Measurements from ENCODE around the gene GSK3A. TPM values are rescaled to one million over a fixed set of nuclear protein-coding genes. Genes with fewer than 3 reads are reported as not detected.

Gene GSK3A
- total and polyA plus RNA-seq, 2 of the 4 experiments (the other 2 are of a cell fraction): 8.1 to 43.3 TPM

DNA sequence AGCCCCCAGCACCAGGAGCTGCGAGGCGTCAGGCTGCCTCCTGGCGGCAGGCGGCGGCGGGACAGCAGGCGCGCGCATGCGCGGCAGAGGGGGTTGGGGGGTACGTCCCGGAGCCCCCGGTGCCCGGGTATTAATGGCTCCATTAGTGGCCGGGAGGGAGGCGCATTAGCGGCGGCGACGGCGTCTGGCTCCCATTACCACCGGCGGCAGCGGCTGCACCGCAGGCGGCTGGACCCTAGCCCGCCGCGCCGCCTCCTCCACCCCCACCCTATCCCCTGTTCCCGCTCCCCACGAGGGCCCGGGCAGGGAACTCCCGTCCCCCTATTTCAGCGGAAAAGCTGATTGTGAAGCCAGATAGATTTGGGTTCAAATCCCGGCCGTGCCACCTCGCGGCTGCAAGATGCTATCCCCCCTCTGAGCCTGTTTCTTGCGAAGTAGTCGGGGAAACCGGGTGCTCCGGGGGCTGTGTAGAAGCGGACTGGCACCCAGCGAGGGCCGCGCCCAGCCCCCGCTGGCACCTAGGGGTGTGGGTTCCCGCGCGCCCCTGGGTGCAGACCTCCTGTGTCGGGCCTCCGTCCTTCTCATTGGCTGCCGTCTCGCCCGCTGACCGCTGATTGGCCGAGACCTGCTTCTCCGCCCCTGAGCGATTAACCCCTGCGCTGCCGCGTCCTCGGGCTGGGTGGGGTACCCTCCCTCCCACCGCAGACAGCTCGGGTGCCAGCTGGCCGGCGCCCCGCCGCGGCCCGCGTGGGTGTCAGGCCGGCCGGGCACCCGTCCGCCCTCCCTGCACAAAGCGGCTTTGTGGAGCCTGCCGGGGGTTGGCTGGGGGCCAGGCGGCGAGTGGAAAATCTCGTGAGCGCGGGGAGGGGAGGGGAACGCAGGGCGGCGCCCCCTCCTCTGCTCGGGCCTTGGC, 37.8 kb upstream of the GSK3A start:
- Histone ChIP-seq H2BK5ac (ENCODE audit: low read depth, low read length, poor library complexity, severe bottlenecking) (peak overlapping the region; percentile 81), H3K4me2 (ENCODE audit: low read depth, low read length) (peak overlapping the region; percentile 89), H3K9me1 (ENCODE audit: insufficient read depth, low read length) (peaks cover 17% of the 10 kb centered on the region), H3K9ac (ENCODE audit: low read depth, low read length) (peak overlapping the region; percentile 87), H3K4me1 (ENCODE audit: control insufficient read depth, insufficient read depth, low read length) (peaks cover 50% of the 10 kb centered on the region), H2BK20ac (ENCODE audit: low read depth, low read length) (no peak overlapping the region), H3K4me3 (ENCODE audit: insufficient read depth, low read depth, low read length) (peak overlapping the region; percentile 65), H3K27me3 (ENCODE audit: control insufficient read depth, insufficient read depth, low read length) (no peaks in the 10 kb centered on the region), H3K56ac (ENCODE audit: extremely low read depth, insufficient read depth, low read length) (peak overlapping the region; percentile 68), H4K20me1 (ENCODE audit: insufficient read depth, low read length) (peaks cover 44% of the 10 kb centered on the region), H4K5ac (ENCODE audit: low read depth, low read length) (no peak overlapping the region), H4K8ac (ENCODE audit: low read depth in 2 of 2, low read length in 2 of 2) (peak overlapping the region in 1 of 2 experiments; percentile 74; a peak in 2 of 4 replicates), H3K18ac (ENCODE audit: low read depth, low read length) (no peak overlapping the region), H3K23ac (ENCODE audit: low read depth, low read length) (peak overlapping the region; percentile 33; the same call in 1 of the 2 replicates), H2AK5ac (ENCODE audit: low read depth, low read length) (peak overlapping the region; percentile 95), H2BK15ac (ENCODE audit: low read depth, low read length) (no peak overlapping the region), H3K79me1 (ENCODE audit: low read depth in 1 of 2, low read length in 2 of 2) (peaks cover 38 to 76% of the 10 kb centered on the region in 2 experiments), H3K27ac (ENCODE audit: insufficient read depth, low read length) (peak overlapping the region; percentile 93), H3K36me3 (ENCODE audit: control insufficient read depth, insufficient read depth, low read length) (peaks cover 9% of the 10 kb centered on the region; the same call in 1 of the 2 replicates), H4K91ac (ENCODE audit: insufficient read depth, low read depth, low read length) (peak overlapping the region; percentile 59; the same call in 1 of the 2 replicates), H2AK9ac (replicated peaks; ENCODE audit: low read depth, low read length, poor library complexity) (peak overlapping the region; percentile 97), H2AFZ (replicated peaks; ENCODE audit: low read length, poor library complexity) (peak overlapping the region; percentile 90), H2BK120ac (ENCODE audit: low read depth, low read length) (no peak overlapping the region; the same call in 1 of the 2 replicates), H3K14ac (replicated peaks; ENCODE audit: low read depth, low read length) (peak overlapping the region; percentile 63), H3K9me3 (ENCODE audit: control insufficient read depth, insufficient read depth, low read length) (no peaks in the 10 kb centered on the region), H3K4ac (ENCODE audit: low read depth, low read length) (peak overlapping the region; percentile 83)
- ChIA-PET POLR2A (ENCODE audit: unreplicated experiment) (no interaction called here), CTCF (interaction anchor here (0.6 to 3.6 kb wide), 6 partner anchors 10 to 1993 kb away, joined by 3 to 29 read pairs (median 4); partner anchors contain the start of gene CIC)
- dilution Hi-C loops (cut with HindIII; ENCODE audit: low sequenced_read_pairs, unreplicated experiment): no loop called here
- DNase-seq (peak; percentile 83), ATAC-seq (ENCODE audit: low read depth) (peak; percentile 47)
- BruUV-seq (replicated peaks): no TSS peak
- intact Hi-C loops (cut with micrococcal nuclease): loop anchor here (1.0 to 2.0 kb wide), 2 partner anchors 25 to 34 kb away; partner anchors contain the start of gene ERF
- in situ Hi-C loops (cut with MboI; ENCODE audit: low sequenced_read_pairs): no loop called here
- 1% methylated on average over 33 of the region's 89 CpGs; no CpG with 5 or more reads in 1 of the 2 experiments for WGBS, 2 experiments (ENCODE audit: extremely low coverage in 2 of 2, insufficient read length in 1 of 2)
- TF ChIP-seq POLR2A (IDR thresholded peaks at IDR 0.05; ENCODE audit: low read depth, low read length) (no peak), SMC3 (IDR thresholded peaks at IDR 0.05; ENCODE audit: low read depth, low read length) (peak; percentile 75), MAZ (IDR thresholded peaks at IDR 0.05; ENCODE audit: borderline replicate concordance, low read depth, low read length) (peak; percentile 87), MXI1 (IDR thresholded peaks at IDR 0.05; ENCODE audit: borderline replicate concordance, low read depth, low read length) (no peak), NFE2L2 (IDR thresholded peaks at IDR 0.05; ENCODE audit: low read depth, low read length) (no peak), BHLHE40 (IDR thresholded peaks at IDR 0.05; ENCODE audit: low read depth, low read length) (peak; percentile 30; the same call in 1 of the 2 replicates), FOS (IDR thresholded peaks at IDR 0.05; ENCODE audit: low read depth, low read length) (no peak), USF2 (IDR thresholded peaks at IDR 0.05; ENCODE audit: low read depth, low read length) (no peak), CEBPB (IDR thresholded peaks at IDR 0.05; ENCODE audit: low read depth, low read length) (no peak), RCOR1 (IDR thresholded peaks at IDR 0.05; ENCODE audit: insufficient replicate concordance, low read length) (no peak), RAD21 (IDR thresholded peaks at IDR 0.05; ENCODE audit: low read length) (peak; percentile 81), MAFK (IDR thresholded peaks at IDR 0.05; ENCODE audit: low read depth, low read length) (no peak)
- TF ChIP-seq, protein P1, sequence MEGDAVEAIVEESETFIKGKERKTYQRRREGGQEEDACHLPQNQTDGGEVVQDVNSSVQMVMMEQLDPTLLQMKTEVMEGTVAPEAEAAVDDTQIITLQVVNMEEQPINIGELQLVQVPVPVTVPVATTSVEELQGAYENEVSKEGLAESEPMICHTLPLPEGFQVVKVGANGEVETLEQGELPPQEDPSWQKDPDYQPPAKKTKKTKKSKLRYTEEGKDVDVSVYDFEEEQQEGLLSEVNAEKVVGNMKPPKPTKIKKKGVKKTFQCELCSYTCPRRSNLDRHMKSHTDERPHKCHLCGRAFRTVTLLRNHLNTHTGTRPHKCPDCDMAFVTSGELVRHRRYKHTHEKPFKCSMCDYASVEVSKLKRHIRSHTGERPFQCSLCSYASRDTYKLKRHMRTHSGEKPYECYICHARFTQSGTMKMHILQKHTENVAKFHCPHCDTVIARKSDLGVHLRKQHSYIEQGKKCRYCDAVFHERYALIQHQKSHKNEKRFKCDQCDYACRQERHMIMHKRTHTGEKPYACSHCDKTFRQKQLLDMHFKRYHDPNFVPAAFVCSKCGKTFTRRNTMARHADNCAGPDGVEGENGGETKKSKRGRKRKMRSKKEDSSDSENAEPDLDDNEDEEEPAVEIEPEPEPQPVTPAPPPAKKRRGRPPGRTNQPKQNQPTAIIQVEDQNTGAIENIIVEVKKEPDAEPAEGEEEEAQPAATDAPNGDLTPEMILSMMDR (conservative IDR thresholded peaks at IDR 0.05; ENCODE audit: low read depth, low read length): peak; percentile 88

Data from IMR-90 (cell line).